Coronary artery (tissue), 2 donors: ENCODE results near the gene PROB1.

ENCODE experiments used
- DNase-seq: peaks from one replicate; pipeline ENCODE4 v3.0.0-alpha.2; 2017; ENCODE audit warnings: low spot score
- H3K27ac ChIP-seq, 2 donors: fragments of 200-600 bp; sonication (generic); one replicate each; pipeline ENCODE4 v1.5.1; 2016 to 2019
- H3K4me3 ChIP-seq: fragments of 200-600 bp; sonication (generic); 2 replicates; pipeline ENCODE4 v1.5.1; 2016; ENCODE audit warnings: mild to moderate bottlenecking, moderate library complexity
- CTCF ChIP-seq: fragments of 200-600 bp; sonication (generic); IDR thresholded peaks from one replicate; pipeline ENCODE4 v1.5.1; 2019; ENCODE audit warnings: antibody characterized with exemption

Gene PROB1

GRCh38 chr5:139403787-139404483 is 9.0 kb upstream of the PROB1 start, which contains the start of gene SPATA24:
Gene SPATA24, minus strand, starts transcription at chr5:139404089. Its CDS starts 29 bp downstream, at chr5:139404060.
- no peak for TF ChIP-seq CTCF
- peak; percentile 98 for DNase-seq
- H3K4me3 ChIP-seq, result peak within 1 kb of the TSS; percentile 77
- H3K27ac ChIP-seq, result peak within 1 kb of the TSS; percentile 58 to 98

DNA sequence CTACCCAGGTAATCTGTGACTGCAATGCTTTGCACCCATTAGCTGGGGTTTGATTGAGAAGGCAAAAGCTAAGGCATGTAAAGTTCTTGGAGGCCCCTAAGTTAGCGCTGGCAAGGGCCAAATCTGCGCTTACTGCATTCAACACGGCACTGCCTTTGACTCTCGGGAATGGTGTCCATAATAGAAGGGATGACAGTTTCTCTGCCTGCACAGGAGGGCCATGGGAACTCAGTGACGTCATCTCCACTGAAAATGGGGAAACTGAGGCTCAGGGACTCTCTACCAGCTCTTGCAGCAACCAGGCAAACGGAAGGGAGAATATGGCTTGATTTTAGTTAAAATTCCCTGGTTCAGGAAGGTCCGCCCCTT is 8.5 kb upstream of the PROB1 start:
- H3K27ac ChIP-seq, result peak overlapping the region; percentile 58 to 98
- H3K4me3 ChIP-seq, result peak overlapping the region; percentile 77
- DNase-seq, result no peak
- no peak for TF ChIP-seq CTCF

DNA sequence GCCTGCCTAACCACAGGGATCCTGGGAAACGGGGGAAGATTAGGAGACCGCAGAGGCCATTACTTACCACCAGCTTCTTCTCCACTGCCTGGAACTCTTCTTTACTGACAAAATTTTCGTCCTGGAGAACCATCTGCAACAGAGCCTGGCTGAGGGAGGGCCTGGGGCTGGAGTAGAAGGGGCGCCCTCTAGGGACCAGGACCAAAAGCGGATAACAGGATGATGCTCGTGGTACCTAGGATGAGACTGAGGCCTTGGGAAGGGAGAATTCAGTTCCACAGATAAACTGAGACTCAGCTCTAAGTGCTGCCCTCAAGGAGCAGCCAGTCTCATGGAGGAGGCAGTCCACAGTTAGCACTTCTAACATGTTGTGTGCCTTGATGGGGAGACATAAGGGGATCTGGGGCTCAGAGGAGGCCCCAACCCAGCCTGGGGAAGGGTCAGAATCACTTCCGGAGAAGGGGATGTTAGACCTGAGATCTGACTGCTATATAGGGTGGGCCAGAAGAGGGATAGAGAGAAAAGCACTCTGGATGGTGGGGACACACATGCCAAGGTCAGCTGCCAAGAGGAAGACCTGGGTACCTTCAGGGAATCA is 7.8 kb upstream of the PROB1 start:
- H3K4me3 ChIP-seq, result peak overlapping the region; percentile 77
- TF ChIP-seq CTCF, result no peak
- H3K27ac ChIP-seq, result peak overlapping the region in 1 of 2 donors; percentile 98
- no peak for DNase-seq

DNA sequence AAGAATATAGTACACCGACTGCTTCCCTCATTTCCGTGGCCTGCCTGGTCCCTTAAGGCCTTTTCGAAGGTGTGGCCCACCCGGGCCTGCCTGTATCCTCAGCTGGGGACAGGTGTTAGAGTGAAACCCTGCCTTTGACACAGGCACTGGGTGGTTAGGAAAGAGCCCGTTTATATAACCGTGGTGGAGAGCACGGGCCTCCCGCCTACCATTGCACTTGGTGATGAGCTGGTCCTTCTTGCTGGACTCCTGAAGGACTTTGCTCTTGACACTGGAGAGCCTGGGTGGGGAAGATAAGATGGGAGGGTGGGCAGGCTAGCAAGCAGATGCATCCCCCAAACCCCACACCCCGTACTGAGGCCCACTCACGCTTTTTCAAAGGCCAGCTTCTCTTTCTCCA is 6.6 kb upstream of the PROB1 start:
- H3K4me3 ChIP-seq, result no peak overlapping the region
- TF ChIP-seq CTCF, result no peak
- DNase-seq, result no peak
- H3K27ac ChIP-seq, result no peak overlapping the region

GRCh38 chr5:139399501-139400121 is 4.7 kb upstream of the PROB1 start:
- H3K4me3 ChIP-seq, result no peak overlapping the region
- TF ChIP-seq CTCF, result no peak
- no peak for DNase-seq
- H3K27ac ChIP-seq, result no peak overlapping the region

GRCh38 chr5:139397921-139398320 is 3.0 kb upstream of the PROB1 start:
- no peak for TF ChIP-seq CTCF
- no peak for DNase-seq
- Histone ChIP-seq H3K27ac (no peak overlapping the region), H3K4me3 (no peak overlapping the region)
